ENCODE data around the gene WBP1L.

Gene WBP1L

GRCh38 chr10:102800611-102801335 lies 57.0 kb downstream of the WBP1L start:
- Mint-ChIP-seq H3K27me3 (no peaks in the 10 kb centered on the region), H3K36me3 (peaks cover 15% of the 10 kb centered on the region), H3K9me3 (no peaks in the 10 kb centered on the region), H3K4me1 (peaks cover 55% of the 10 kb centered on the region), H3K27ac (peak overlapping the region; percentile 62), H3K4me3 (no peak overlapping the region)

GRCh38 chr10:102801496-102801895 lies 57.7 kb downstream of the WBP1L start:
- peak overlapping the region; percentile 62 for H3K27ac Mint-ChIP-seq

GRCh38 chr10:102801978-102802377 lies 58.2 kb downstream of the WBP1L start:
- H3K4me3 Mint-ChIP-seq, result peak overlapping the region; percentile 41

More at GRCh38 chr10:102801496-102801895, 57.7 kb downstream of the WBP1L start:
- Mint-ChIP-seq H3K36me3 (peaks cover 15% of the 10 kb centered on the region), H3K9me3 (no peaks in the 10 kb centered on the region), H3K4me1 (peaks cover 51% of the 10 kb centered on the region), H3K4me3 (no peak overlapping the region), H3K27me3 (no peaks in the 10 kb centered on the region)

GRCh38 chr10:102802920-102803534 lies 59.3 kb downstream of the WBP1L start:
- H3K27ac Mint-ChIP-seq, result peak overlapping the region; percentile 98
- no peaks in the 10 kb centered on the region for H3K9me3 Mint-ChIP-seq
- H3K4me3 Mint-ChIP-seq, result peak overlapping the region; percentile 62
- H3K4me1 Mint-ChIP-seq, result peaks cover 48% of the 10 kb centered on the region
- no peaks in the 10 kb centered on the region for H3K27me3 Mint-ChIP-seq
- peaks cover 15% of the 10 kb centered on the region for H3K36me3 Mint-ChIP-seq

More at GRCh38 chr10:102801978-102802377, 58.2 kb downstream of the WBP1L start:
- peaks cover 49% of the 10 kb centered on the region for H3K4me1 Mint-ChIP-seq
- no peaks in the 10 kb centered on the region for H3K9me3 Mint-ChIP-seq
- peaks cover 15% of the 10 kb centered on the region for H3K36me3 Mint-ChIP-seq
- peak overlapping the region; percentile 91 for H3K27ac Mint-ChIP-seq
- no peaks in the 10 kb centered on the region for H3K27me3 Mint-ChIP-seq

- Mint-ChIP-seq H3K27me3 (no peaks in the 10 kb centered on the region), H3K4me1 (peaks cover 48% of the 10 kb centered on the region), H3K36me3 (peaks cover 16% of the 10 kb centered on the region), H3K4me3 (peak overlapping the region; percentile 9), H3K27ac (peak overlapping the region; percentile 96), H3K9me3 (no peaks in the 10 kb centered on the region)
These were observed 60.8 kb downstream of the WBP1L start for GRCh38 chr10:102804382-102805055.

- Mint-ChIP-seq H3K9me3 (no peaks in the 10 kb centered on the region), H3K27ac (peak overlapping the region; percentile 23), H3K36me3 (peaks cover 9% of the 10 kb centered on the region), H3K27me3 (no peaks in the 10 kb centered on the region), H3K4me3 (no peak overlapping the region), H3K4me1 (peaks cover 25% of the 10 kb centered on the region)
These were observed 64.6 kb downstream of the WBP1L start for GRCh38 chr10:102808380-102808779.

GRCh38 chr10:102811346-102811745 lies 67.6 kb downstream of the WBP1L start:
- Mint-ChIP-seq H3K36me3 (peaks cover 3% of the 10 kb centered on the region), H3K4me3 (no peak overlapping the region), H3K27ac (no peak overlapping the region), H3K4me1 (peaks cover 14% of the 10 kb centered on the region), H3K27me3 (no peaks in the 10 kb centered on the region), H3K9me3 (no peaks in the 10 kb centered on the region)

- peaks cover 9% of the 10 kb centered on the region for H3K4me1 Mint-ChIP-seq
- peaks cover 3% of the 10 kb centered on the region for H3K36me3 Mint-ChIP-seq
- H3K4me3 Mint-ChIP-seq, result no peak overlapping the region
- H3K27ac Mint-ChIP-seq, result no peak overlapping the region
- no peaks in the 10 kb centered on the region for H3K9me3 Mint-ChIP-seq
- no peaks in the 10 kb centered on the region for H3K27me3 Mint-ChIP-seq
These were observed 68.6 kb downstream of the WBP1L start for GRCh38 chr10:102812231-102812876.

GRCh38 chr10:102813017-102813541 lies 69.3 kb downstream of the WBP1L start:
- Mint-ChIP-seq H3K27ac (no peak overlapping the region), H3K9me3 (no peaks in the 10 kb centered on the region), H3K4me3 (no peak overlapping the region), H3K4me1 (peaks cover 9% of the 10 kb centered on the region), H3K27me3 (no peaks in the 10 kb centered on the region), H3K36me3 (peaks cover 3% of the 10 kb centered on the region)

- H3K27ac Mint-ChIP-seq, result no peak overlapping the region
- peaks cover 9% of the 10 kb centered on the region for H3K4me1 Mint-ChIP-seq
- H3K27me3 Mint-ChIP-seq, result no peaks in the 10 kb centered on the region
- H3K9me3 Mint-ChIP-seq, result no peaks in the 10 kb centered on the region
- H3K4me3 Mint-ChIP-seq, result no peak overlapping the region
- H3K36me3 Mint-ChIP-seq, result peaks cover 2% of the 10 kb centered on the region
These were observed 70.1 kb downstream of the WBP1L start for GRCh38 chr10:102813734-102814452.

GRCh38 chr10:102814453-102814871 lies 70.7 kb downstream of the WBP1L start:
- Mint-ChIP-seq H3K27ac (no peak overlapping the region), H3K4me1 (peaks cover 13% of the 10 kb centered on the region), H3K9me3 (no peaks in the 10 kb centered on the region), H3K36me3 (peaks cover 2% of the 10 kb centered on the region), H3K27me3 (no peaks in the 10 kb centered on the region), H3K4me3 (no peak overlapping the region)

- Mint-ChIP-seq H3K4me1 (peaks cover 17% of the 10 kb centered on the region), H3K27me3 (no peaks in the 10 kb centered on the region), H3K9me3 (no peaks in the 10 kb centered on the region), H3K4me3 (no peak overlapping the region), H3K36me3 (peaks cover 2% of the 10 kb centered on the region), H3K27ac (no peak overlapping the region)
These were observed 71.3 kb downstream of the WBP1L start for GRCh38 chr10:102814873-102815661.

GRCh38 chr10:102815790-102816549 lies 72.2 kb downstream of the WBP1L start:
- H3K4me3 Mint-ChIP-seq, result no peak overlapping the region
- H3K36me3 Mint-ChIP-seq, result peaks cover 2% of the 10 kb centered on the region
- H3K27me3 Mint-ChIP-seq, result no peaks in the 10 kb centered on the region
- H3K4me1 Mint-ChIP-seq, result peaks cover 17% of the 10 kb centered on the region
- H3K27ac Mint-ChIP-seq, result peak overlapping the region; percentile 30
- H3K9me3 Mint-ChIP-seq, result no peaks in the 10 kb centered on the region

- Mint-ChIP-seq H3K4me3 (no peak overlapping the region), H3K4me1 (peaks cover 13% of the 10 kb centered on the region), H3K9me3 (no peaks in the 10 kb centered on the region), H3K27ac (no peak overlapping the region), H3K27me3 (no peaks in the 10 kb centered on the region), H3K36me3 (no peaks in the 10 kb centered on the region)
These were observed 73.4 kb downstream of the WBP1L start for GRCh38 chr10:102817175-102817574.

Data from activated naive CD4-positive, alpha-beta T cell treated with anti-CD3 and anti-CD28 coated beads, Interleukin-2, amount 50 U/mL, for 24 hours (primary cell).